Activated CD8-positive, alpha-beta memory T cell treated with anti-CD3 and anti-CD28 coated beads, Interleukin-2, amount 50 U/mL, for 4 hours (primary cell): ENCODE data around the gene TBPL1.
"Not testable (repeated sequence)": the region's sequence is repeated elsewhere in the genome, so short reads cannot be mapped to it uniquely, and the experiment has no call there.

Source experiments
- DNase-seq: peaks from one replicate; pipeline ENCODE4 v3.0.0-alpha.2; 2020

The TBPL1 gene

DNA sequence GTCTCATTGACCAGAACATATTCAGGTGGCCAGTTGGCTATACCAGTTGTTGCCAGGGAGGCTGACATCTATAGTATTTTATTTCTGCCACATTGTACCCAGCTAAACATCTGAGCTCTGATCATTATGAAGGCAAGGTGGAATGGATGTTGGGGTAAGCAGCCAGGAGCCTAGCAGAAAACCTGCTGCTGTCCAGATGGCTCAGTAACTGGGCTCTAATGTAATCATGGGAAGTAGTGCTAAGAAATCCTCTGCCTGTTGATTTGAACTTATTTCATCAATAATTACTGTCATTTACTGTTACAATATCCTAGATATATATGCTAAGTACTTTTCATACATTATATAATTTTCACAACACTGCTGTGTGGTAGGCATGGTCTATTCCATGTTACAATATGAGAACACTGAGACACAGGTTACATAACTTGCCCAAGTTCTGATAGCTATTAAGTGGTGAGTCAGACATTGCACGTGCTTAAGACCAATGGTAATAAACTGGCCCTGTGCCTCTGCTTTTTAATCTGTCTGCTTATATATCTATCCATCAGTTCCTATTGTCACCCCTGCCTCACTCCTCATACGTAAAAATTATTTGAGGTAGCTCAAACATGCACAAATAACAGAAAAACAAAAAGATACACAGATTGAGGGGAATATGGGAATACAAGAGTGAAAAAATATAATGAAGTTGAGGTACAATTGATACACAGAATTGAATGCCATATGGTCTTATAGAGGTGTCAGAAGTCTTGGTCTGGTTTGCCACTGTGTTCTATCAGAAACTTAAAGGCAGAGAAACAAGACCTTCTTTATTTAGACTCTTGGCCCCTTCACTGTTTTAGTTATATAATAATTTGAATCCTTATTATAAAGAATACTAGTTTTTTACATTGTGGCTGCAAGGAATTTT, 25.2 kb downstream of the TBPL1 start:
- no peak for DNase-seq

DNA sequence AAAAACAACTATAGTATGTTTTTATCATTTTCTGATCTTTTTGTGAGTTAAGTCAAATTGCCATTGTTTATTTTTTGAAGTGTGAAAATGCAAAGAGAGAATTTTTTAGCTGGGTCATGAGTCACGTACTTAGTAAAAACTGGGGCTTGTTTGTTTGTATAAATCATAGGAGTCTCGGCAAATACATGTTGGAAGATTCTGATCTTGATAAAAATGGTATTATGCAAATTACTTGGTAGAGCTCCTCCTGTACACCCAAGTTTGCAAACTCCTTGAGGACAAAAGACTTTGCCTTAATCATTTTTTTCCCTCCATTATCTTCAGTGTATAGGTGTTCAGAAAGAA, 25.8 kb downstream of the TBPL1 start:
- DNase-seq = no peak

DNA sequence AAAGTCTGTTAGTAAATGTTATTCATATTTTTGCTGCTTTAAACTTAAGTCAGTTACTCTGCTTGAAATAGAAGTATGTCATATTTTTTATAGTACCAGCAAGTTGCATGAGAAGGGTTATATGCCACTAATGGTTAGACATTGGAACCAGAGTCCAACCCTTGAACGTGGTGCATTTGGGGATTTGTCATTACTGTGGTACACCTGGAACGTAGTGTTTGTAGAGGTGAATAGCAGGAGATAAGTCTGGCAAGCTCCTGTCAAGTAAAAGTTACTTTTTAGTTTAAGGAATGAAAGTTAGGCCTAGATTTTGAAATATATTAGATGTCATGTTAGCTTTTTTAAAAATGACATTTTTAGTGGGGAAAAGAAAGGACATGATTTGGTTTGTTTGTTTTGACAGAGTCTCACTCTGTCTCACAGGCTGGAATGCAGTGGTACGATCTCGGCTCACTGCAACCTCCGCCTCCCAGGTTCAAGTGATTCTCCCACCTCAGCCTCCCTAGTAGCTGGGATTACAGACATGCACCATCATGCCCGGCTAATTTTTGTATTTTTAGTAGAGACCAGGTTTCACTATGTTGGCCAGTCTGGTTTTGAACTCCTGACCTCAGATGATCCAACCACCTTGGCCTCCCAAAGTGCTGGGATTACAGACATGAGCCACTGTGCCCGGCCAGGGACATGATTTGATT, 26.4 kb downstream of the TBPL1 start:
- not testable (repeated sequence) for DNase-seq

DNA sequence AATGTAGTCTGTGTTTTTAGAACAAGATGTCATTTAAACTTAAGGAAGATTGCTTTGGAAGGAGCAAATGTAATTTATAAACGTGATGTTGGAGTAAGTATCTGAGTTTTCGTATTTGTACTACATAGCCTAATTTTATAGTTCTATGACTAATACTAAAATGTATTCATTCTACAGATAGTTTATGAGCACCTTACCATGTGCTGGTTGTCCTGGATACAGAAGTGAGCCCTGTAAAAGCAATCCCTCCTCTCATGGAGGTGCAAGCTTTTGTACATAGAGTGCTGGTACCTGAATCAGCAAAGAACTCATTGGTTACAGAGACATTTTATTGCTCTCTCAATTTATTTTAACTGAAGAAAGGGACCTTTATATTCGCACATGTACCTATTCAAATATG, 27.1 kb downstream of the TBPL1 start:
- DNase-seq = no peak

DNA sequence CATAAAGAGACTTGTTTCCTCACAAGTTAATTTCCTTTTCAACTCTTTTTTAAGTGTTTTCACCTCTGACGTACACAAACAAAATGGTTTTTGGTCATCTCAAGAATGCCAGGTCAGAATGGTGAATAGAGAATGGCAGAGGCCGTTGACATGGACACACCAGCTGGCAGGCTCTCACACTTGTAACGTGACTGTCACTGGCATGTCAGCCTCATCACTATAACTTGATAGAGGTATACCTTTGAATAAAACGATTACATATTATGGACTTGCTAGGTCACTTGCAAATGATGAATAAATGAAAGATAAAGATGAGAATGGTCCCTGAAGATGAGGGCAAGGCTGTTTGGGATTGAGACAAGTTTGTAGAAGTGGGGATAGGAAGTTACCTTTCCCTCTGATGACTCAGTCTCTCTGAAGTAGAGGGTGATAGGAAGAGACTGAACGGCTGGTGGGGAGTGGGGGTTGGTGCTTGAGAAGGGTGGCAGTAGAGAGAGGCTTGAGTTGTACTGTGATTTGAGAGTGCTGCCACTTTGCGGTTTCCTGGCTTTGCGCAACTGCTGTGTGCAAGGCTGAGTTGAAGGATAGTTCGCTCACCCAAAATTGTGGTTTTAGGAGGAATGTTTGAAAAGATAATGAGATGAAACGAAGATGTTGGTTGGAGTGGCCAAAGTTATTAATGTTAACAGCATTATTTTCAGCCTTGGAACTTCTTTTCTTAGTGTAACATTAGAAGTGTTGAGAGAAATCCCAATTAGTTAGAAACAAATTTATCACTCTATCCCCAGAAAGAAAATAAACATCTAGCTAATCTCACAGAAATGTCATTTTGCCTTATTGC, 30.3 kb downstream of the TBPL1 start:
- peak; percentile 56 for DNase-seq

DNA sequence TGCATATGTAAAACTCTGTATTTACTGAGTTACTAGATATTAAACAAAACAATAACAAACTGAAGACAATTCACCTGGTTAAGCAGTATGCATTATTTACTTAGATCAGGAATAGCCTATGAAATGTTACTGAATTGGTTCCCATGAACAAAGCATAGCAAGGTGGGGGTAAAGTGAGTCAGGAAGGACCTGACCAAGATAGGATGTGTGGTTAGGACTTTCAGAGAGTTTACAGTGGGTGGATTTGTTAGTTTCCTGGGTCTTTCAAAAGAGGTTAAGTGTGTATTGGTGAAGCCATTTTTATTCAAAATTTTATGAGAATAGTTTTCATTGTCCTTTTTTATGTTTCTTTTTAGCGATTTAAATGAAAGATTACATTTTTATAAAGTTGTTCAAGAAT, 32.9 kb downstream of the TBPL1 start:
- no peak for DNase-seq

DNA sequence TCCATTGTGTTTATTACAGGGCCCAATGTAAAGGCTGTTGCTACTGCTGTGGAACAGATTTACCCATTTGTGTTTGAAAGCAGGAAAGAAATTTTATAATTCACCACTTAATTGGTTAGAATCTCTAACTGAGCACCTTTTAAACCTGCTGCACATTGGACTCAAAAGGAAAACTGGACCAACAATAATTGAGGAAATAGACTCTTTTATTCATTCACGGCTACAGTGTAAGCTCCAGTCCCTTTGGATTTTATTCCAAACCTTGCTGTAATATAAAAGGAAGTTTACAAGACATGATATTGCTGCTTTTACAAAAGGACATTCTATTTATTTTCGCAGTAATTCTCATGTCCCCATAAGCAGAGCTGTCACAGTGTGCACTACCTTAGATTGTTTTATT, 33.9 kb downstream of the TBPL1 start:
- no peak for DNase-seq

DNA sequence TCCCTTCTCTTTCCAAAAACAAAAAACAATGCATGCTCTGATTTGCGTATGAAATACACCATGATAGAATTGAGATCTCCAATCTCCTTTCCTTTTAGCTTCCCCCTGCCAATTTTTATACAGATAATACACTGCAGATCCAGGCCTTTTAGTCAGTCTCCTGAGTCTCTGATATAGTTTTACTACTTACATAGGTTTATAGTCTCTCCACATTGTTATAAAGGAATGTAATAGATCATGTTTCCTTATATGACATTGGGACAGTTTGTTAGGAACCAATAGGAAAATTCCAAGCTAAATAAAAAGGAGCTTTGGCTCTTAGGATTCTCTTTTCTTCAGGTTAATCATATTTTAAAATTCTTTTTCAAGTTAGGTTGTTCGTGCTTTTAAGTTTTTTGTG, 36.5 kb downstream of the TBPL1 start:
- DNase-seq = no peak

DNA sequence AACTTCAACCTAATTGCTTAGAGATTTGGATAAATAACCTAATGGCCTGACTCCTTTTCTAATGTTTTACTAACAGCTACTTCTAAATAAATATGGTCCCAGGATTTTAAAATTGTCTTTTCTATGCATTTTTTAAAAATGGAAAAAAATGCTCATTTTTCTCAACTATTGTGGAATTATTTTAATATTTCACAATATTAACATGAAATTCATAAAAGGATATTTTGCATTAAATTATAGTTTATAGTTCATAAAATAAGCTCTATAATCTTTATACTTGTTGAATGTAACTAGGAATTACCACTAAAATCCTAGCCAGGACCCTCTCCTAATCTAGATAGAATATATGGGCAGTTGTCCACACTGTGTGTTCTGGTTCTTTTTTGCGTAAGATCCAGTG, 37.3 kb downstream of the TBPL1 start:
- DNase-seq = no peak

DNA sequence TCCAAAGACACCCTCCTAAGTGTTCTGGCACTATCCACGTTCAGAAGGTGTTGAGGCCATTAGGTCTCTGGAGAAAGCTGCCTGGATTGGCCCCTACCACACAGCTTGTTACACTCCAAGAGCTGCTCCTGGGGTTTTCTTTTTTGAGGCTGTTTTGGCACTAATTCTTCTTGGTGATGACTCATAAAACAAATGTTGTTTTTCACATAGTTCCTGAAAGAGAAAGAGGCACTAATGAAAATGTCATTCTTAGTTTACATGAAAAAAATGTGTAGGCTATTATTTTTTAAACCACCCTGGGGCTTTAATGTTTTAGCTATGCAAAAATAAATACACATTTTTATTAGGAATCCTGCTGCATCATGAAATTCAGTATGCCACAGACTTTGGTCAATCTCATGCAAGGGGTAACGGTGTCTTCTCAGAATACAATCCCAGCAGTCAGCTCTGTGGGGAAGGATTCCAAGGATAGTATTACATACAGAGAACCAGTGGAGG, 38.1 kb downstream of the TBPL1 start:
- no peak for DNase-seq

DNA sequence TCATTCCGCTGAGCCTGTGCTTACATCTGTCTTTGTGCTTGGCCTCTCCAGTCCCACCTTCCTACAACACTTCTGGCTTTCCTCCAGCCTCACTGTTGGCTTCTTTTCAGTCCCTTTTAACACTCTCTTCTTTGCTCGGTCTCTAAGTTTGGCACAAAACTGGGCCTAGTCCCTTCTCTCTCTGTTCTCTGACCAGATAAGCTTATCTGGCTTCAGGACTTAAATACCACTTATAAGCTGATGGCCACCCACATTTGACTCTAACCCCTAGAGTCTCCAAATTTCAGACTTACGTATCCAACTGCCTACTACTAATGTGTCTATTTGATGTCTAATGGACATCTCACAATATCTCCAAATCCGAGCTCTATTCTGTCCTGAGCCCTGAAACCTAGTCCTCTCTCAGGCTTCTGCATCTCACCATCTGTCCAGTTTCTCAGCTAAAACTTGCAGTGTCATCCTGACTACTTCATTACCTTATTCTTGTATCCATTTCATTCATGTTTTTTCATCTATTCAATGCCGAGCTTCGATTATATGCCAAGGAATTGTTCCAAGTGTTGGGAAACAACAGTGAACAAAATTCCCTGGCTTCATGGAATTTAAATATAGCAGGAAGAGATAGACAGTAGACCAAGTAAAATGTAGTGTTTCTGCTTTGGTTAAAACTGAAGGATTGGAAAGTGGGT, 40.1 kb downstream of the TBPL1 start:
- no peak for DNase-seq

DNA sequence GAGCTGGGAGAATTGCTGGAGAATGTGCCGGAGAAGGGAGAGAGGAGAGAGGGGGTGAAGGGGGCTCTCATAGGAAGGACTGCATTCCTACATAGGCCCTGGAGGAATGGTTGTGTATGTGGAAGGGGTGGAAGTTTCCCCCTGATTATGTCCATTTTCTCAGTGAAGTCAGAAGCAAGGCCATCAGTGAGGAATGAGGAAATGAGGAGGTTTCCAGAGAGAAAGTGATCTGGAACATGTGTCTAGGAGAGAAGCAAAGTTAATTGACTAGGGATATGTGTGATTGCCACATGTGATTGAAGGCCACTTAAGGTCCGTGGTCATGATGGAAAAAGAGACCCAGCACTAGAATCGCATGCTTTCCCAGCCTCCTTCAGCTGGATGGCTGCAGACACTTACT, 42.3 kb downstream of the TBPL1 start:
- no peak for DNase-seq

DNA sequence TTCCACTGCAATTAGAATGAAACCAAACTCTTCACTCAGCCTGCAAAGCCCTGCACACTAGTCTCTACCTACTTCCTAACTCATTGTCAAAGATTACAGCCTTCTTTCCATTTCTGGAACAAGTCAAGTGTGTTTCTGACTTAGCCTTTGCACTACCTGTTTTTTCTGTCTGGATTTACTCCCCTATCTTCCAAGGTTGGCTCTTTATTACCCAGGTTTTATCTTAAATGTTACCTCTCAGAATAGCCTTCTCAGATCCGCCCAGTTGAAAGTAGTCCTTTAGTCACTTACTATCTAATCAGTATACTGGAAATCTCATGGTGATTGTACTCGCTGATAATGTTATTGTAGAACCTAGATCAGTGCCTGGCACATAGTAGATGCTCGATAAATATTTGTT, 42.7 kb downstream of the TBPL1 start:
- no peak for DNase-seq

DNA sequence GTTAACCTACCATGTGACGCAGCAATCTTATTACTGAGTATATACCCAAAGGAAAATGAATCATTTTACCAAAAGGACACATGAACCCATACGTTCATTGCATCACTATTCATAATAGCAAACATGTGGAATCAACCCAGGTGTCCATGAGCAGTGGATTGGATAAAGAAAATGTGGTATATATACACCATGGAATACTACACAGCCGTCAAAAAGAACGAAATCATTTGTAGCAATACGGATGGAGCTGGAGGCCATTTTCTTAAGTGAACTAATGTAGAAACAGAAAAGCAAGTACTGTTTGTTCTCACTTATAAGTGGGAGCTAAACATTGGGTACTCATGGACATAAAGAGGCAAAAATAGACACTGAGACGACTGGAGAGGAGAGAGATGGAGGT, 44.2 kb downstream of the TBPL1 start:
- DNase-seq = no peak

DNA sequence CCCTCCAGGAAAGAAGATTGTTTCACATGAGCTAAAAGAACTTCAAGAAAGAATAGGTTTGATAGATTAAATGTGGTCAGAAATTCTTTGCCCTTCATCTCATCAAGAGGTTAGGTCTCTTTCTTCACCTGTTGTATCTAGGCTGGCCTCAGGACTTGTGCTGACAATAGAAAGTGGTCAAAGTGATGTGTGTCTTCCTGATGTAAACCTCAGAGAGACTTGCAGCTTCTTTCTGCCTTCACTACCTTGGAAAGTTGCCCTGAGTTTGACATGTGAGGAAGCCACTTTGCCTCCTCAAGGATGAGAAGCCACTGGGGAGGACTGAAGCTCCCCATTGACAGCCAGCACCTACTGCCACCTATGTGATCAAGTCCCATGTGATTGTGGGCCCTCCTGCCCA, 46.3 kb downstream of the TBPL1 start:
- DNase-seq = no peak

DNA sequence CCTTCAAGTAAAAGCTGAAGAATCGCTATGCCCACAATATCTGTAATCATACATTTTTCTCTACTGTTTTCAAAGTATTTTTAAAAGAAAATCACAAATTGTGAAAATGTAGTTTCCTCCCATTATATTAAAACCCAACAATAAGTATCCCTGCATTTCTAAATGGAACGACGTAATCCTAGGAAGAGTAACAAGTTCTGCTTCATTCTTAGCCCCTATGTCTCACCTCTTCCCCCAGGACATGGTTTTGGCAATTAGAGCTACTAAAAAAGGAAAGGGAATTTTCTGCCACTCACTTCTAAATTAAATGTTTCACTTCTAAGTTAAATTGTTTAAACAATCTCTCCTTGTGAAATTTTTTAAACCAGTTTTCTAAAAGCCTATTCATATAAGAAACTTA, 47.4 kb downstream of the TBPL1 start:
- DNase-seq = no peak

DNA sequence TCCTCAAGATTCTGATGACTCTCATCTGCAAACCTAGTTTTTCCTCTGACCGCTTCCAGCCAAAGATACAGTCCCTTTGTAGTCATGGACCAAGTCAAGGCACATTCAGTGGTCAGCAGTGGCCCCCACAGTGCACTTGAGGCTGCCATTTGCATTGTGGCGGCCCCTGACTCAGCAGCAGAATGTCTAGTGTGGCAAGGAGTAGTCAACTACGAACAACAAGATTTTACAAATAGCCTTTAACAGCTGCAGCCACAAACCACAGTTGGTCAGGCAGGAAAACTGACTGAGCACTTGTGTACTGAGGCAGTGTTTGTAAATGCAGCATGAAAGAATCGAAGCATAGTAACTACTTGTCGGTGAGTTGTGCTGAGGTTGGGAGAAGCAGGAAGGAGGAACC, 49.8 kb downstream of the TBPL1 start:
- DNase-seq = no peak

DNA sequence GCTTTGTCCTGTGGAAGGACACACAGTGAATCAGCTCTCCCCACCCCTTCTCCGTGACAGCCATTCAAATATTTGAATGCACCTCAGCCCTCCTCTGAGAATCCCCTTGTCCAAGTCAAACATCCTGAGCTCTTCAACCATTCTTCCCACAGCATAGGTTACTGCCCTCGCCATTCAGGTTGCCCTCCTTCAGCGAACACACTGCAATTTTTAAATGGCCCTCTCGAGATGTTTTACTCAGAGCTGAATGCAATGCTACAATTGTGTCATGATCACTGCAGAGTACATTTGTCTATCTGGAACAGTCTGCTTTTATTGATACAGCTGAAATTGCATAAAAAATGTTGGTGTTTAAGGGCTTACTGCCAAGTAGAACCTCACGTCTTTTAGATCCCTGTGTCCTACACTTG, 50.5 kb downstream of the TBPL1 start:
- no peak for DNase-seq

DNA sequence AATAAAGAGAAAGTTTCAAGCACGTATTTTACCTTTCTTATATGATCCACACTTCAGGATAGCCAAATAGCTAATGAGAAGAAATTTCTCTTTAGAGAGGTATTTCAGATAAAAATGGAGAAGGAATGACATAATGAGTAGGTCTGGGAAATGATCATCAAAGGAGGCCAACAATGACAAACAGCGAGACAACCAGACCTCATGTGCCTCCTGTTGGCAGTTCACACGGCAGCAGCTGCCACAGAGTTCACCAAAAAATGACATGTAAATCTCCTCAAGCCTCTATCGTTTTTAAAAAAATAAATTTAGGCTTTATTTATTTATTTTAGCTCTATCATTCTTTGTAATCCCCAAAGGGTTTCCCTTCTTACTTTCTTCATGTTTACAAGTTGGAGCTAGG, 51.7 kb downstream of the TBPL1 start:
- no peak for DNase-seq

DNA sequence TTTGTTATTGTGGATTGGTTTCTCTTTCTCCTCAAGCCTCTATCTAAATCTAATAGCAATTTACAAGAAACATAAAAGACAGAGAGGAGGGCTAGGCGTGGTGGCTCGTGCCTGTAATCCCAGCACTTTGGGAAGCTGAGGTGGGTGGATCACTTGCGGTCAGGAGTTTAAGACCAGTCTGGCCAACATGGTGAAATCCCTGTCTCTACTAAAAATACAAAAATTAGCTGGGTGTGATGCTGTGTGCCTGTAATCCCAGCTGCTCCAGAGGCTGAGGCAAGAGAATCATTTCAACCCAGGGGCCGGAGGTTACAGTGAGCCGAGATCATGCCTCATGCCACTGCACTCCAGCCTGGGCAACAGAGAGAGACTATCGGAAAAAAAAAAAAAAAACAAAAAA, 52.8 kb downstream of the TBPL1 start:
- DNase-seq = no peak

DNA sequence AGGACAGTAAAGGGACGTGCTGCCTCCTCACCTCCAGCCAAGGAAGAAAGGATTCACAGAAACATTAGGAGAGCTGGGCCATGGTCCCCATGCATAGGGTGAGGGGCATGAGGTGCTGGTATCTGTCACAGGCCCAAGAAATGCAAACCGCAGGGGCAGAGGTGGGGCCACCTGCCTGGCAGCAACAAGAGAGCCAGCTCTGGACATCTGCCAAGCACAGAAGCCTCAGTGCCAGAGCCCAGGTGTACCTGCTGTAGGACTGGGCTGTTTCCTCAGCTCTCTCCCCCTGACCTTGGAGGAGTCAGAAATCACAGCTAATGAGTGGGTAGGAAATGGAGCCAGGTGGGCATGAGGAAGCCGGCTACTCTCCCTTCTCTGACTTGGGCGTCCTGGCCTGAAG, 54.1 kb downstream of the TBPL1 start:
- no peak for DNase-seq

DNA sequence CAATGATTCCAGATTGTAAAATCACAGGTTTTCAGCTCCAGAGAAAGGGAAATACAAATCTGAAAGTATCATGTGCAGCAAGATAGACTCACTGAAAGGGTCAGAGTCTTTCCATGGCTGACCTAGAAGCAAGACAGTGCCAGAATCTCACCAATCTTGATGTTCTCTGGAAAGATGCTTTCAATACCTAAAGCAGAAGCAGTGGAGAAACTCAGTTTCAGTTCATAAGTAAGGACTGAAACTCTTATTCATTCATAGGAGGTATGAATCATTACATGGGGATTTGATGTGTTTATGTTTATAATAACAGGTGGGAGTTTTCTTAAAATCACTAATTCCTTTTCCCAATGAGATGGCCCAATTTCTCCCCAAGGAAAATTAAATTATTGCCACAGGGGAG, 56.9 kb downstream of the TBPL1 start:
- no peak for DNase-seq

DNA sequence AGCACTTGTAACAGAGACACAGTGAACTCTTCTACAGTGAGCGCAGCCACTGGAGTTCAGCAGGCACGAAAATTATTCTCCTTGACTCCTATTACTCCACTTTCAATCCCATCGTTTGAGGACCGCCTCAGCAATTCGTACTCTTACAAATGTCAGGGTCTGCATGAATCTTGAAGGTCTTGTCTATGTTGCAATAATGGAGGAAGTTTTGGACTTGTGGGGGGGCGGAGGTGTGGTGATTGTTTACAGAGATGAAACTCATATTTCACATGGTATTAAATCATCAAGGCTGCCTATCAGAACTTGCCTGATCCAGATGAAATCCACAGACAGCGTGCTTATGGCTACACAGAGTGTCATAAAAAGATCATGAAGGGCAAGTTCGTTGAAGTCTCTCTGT, 57.4 kb downstream of the TBPL1 start:
- no peak for DNase-seq
